Measurements from ENCODE around the gene RAB4B.
"Not testable (repeated sequence)": the region's sequence is repeated elsewhere in the genome, so short reads cannot be mapped to it uniquely, and the experiment has no call there.

Gene RAB4B

GRCh38 chr19:40781140-40781539 is 3.1 kb downstream of the RAB4B start:
- no peak for DNase-seq

DNA sequence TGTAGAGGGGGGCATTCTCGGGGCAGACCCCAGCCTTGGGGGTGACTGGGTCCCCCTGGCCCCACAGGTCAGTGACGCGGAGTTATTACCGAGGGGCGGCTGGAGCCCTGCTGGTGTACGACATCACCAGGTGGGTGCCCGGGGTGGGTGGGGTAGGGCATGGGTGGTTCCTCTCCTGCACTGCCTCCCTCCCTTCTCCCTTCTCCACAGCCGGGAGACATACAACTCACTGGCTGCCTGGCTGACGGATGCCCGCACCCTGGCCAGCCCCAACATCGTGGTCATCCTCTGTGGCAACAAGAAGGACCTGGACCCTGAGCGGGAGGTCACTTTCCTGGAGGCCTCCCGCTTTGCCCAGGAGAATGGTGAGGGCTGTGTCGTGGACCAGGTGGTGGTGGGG is 5.7 kb downstream of the RAB4B start:
- DNase-seq, result no peak

DNA sequence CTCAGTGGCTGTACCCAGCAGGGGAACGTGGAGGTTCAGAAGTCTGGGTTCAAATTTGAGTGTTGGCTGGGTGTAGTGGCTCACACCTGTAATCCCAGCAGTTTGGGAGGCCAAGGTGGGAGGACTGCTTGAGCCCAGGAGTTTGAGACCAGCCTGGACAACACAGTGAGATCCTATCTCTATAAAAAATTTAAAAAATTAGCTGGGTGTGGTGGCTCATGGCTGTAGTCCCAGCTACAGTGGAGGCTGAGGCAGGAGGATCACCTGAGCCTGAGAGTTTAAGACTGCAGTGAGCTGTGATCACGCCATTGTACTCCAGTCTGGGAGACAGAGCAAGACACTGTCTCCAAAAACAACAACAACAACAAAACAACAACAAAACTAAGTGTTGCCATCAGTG is 6.1 kb downstream of the RAB4B start:
- DNase-seq, result not testable (repeated sequence)

GRCh38 chr19:40785526-40785925 is 7.5 kb downstream of the RAB4B start:
- no peak for DNase-seq

- no peak for DNase-seq
Observed at GRCh38 chr19:40786060-40787037, 8.3 kb downstream of the RAB4B start.

DNA sequence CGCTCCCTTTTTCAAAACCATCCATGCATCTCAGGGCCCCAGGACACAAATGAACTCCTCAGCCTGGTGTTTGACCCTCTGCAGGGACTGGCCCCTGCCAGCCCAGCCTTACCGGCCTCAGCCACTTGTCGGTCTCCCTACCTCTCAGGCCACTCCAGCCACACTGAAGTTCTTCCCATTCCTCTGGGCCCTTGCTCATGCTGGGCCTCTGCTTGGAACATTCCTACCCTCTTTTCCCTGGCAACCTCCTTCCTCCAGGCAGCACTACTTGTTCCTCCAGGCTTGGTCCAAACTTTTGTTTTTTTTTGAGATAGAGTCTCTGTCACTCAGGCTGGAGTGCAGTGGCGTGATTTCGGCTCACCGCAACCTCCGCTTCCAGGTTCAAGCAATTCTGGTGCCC is 13.3 kb downstream of the RAB4B start:
- DNase-seq, result no peak

DNA sequence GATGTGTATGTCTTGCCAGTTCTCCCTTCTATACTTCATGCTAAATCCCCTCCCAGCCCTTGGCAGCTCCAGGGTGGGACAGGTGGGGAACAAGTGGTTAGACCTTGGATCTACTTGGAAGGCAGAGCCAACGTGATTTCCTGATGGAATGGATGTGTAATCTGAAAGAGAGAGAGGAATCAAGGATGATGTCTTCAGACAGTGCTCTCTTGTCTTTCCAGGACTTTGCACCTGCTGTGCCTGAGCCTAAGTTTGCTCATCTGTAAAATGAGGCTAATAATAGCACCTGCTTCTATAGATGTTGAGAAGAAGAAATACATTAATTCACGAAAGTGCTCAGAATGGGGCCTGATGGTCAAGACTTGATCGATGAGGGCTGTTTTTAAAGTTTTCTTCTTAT is 13.9 kb downstream of the RAB4B start:
- DNase-seq, result no peak

DNA sequence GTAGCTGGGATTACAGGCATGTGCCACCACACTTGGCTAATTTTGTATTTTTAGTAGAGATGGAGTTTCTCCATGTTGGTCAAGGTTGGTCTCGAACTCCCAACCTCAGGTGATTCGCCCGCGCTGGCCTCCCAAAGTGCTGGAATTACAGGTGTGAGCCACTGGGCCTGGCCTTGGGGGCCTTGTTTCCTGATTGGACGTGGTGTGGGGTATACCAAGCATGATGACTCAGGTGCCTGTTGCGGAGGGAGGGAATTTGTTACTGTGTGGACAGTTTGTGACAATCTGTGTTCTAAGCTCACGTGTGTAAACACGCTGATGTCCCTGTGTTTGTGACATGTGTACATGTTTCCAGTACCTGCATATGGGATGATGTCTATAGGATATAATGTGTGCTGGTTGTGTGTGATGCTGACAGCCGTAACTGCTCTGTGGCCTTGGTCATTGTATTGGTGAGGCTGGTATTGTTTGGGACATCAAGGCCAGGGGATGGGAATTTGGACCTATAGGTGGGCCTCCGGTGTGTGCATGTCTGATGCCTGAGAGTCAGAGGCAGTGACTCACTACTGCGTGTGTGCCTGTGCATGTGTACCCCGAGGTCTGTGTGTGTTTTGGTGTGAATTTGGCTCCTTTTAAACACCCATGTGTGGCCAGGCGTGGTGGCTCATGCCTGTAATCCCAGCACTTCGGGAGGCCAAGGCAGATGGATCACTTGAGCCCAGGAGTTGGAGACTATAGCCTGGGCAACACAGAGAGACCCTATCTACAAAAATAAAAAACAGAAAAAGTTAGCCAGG is 19.3 kb downstream of the RAB4B start:
- no peak for DNase-seq

- DNase-seq, result no peak
Observed at GRCh38 chr19:40797963-40798682, 20.1 kb downstream of the RAB4B start.

DNA sequence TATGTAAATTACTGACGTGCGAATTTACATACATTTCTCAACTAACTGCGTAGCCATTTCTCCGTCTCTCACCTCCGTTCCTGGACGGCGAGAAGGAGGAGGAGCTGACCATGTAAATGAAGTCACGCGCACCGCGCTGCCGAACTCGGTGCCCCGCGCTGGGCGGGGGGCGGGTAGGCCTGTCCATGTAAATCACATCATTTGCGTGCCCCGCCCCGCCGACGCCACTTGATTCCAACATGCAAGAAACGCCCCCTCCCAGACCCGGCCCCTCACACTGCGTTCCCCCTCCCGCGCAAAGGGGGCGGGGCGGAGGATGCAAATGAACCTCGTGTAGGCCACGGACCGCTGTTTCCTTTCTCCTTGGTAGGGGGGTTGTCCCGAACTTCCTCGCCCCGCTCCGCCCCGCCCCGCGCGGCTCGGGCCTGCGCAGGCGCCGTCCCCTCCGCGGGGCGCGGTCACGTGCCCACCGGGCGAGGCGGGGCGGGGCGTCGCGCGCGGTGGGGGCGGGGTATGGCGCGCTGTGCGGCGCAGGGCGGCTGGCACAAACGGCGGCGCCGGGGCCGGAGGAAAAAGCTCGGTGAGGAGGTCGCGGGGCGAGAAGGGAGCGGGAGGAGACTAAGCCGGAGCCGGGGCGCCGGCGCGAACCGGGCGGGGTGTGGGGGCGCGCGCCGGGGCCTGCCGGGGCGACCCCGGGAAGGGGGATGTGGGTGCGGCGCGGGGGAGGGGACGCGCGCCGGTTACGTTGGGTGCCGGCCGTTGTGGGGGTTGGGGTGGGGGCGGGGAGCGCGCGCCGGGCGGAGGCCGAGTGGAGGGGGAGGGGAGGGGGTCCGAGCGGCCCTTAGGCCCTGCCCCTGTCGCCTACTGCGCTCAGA is 20.9 kb downstream of the RAB4B start, which contains the start of gene EGLN2:
Gene EGLN2, plus strand, starts transcription at position 509 of the 875 bp plus-strand sequence. CDS start 1,382 bp downstream, outside the sequence.
- DNase-seq, result peak; percentile 95

DNA sequence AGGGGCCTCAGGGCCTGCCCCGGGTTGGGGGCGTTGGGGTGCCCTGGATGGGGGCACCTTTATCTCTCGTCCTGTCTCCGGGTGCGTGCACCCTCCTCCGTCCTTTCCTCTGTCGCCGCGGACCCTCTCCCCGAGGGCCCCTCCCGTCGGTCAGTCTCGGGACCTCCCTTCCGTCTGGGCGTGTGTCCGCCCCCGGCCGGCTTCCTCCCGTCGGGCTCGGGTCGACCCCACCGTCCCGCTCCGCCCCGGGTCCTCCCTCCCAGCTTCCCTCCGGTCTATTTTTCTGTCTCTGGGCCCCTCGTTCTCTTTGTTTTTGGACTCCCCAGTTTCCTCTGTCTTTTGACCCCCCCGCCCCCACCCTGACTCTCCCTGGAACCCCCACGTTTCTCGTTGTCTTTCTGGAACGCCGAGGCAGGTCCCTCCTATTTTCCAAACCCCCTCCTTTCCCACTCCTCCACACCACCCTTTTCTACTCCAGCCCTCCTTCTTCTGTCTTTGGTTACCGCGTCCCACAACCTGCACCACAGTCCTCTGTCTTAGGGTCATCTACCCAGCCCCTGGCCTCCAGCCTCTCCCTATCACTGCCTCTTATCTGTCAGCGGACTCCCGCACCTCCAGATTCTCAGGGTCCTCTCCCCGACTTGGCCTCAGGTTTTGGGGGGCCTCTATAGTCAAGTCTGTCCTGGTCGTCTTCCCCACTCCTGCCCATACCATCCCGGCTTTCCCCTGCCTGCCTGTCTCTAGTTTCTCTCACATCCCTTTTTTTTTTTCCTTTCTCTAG is 21.7 kb downstream of the RAB4B start:
- no peak for DNase-seq

DNA sequence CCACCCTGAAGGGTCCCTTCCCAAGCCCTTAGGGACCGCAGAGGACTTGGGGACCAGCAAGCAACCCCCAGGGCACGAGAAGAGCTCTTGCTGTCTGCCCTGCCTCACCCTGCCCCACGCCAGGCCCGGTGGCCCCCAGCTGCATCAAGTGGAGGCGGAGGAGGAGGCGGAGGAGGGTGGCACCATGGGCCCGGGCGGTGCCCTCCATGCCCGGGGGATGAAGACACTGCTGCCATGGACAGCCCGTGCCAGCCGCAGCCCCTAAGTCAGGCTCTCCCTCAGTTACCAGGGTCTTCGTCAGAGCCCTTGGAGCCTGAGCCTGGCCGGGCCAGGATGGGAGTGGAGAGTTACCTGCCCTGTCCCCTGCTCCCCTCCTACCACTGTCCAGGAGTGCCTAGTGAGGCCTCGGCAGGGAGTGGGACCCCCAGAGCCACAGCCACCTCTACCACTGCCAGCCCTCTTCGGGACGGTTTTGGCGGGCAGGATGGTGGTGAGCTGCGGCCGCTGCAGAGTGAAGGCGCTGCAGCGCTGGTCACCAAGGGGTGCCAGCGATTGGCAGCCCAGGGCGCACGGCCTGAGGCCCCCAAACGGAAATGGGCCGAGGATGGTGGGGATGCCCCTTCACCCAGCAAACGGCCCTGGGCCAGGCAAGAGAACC is 22.4 kb downstream of the RAB4B start:
- DNase-seq, result no peak

DNA sequence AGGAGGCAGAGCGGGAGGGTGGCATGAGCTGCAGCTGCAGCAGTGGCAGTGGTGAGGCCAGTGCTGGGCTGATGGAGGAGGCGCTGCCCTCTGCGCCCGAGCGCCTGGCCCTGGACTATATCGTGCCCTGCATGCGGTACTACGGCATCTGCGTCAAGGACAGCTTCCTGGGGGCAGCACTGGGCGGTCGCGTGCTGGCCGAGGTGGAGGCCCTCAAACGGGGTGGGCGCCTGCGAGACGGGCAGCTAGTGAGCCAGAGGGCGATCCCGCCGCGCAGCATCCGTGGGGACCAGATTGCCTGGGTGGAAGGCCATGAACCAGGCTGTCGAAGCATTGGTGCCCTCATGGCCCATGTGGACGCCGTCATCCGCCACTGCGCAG is 22.9 kb downstream of the RAB4B start:
- no peak for DNase-seq

DNA sequence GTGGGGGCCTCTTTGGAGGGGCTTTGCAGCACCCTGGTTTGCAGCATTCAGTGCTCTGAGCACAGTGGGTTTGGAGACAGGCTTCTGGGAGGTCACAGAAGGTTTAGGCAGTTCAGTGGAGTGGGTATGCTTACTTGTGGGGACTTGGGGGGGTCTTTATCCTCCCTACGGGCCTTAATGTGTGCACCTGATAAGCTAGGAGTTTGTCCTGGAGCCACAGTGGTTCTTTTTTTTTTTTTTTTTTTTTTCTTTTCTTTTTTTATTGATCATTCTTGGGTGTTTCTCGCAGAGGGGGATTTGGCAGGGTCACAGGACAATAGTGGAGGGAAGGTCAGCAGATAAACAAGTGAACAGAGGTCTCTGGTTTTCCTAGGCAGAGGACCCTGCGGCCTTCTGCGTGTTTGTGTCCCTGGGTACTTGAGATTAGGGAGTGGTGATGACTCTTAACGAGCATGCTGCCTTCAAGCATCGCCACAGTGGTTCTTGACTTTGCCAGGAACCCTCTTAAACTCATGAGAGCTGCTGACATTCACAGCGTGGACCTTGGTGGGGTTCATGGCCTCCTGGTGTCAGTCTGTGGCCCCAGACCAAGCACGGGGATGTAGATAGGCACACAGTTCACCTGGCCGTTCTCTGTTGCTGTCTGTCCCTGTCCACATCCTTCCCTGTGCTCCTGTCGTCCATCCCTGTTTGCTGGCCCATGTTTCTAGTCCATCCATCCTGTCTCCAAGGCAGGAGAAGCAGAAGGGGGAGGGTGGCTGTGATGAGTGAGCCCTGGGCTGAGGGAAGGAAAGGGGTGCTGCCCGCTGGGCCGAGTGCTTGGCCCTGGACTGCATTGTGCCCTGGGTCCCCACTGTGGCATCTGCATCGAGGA is 23.6 kb downstream of the RAB4B start:
- no peak for DNase-seq

DNA sequence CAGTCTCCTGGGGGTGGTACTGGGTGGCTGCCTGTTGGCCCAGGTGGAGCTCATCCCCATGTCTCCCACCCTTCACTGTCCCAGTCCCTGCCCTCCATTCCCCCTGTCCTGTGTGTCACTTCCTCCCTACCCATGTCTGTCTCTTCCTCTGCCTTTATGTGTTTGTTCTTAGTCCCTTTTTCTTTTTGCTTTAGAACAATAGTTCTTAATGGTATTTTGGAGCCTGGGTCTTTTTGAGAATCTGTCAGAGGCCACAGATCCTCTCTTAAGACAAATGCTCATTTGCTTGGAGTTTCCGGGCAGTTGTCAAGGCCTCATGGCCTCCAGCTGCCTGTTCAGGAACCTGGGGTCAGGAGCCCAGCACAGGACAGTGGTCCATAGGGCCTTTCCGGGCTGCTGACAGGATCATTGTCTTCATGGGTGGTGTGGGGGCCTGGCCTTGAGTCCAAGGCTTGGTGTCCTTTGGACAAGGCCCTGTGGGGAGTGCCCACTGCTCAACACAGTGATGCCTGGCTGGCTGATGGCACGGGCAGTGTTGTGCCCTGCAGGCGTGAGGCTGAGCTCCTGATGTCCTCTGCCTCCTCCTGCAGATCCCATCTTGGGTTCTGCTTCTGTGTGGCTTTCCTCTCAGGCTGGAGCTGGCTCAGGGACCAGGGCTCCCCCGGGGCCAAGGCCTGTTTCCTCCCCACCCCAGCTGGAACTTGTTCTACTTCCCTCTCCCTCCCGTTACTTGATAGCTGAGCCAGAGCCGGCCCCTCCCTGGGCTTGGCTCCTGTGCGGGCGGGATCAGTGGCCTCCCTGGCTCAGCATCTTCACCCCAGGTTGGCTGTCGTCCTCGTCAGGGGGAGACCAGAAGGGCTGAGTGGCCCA is 24.5 kb downstream of the RAB4B start:
- DNase-seq, result no peak

GRCh38 chr19:40803170-40803856 is 25.3 kb downstream of the RAB4B start:
- DNase-seq, result no peak

DNA sequence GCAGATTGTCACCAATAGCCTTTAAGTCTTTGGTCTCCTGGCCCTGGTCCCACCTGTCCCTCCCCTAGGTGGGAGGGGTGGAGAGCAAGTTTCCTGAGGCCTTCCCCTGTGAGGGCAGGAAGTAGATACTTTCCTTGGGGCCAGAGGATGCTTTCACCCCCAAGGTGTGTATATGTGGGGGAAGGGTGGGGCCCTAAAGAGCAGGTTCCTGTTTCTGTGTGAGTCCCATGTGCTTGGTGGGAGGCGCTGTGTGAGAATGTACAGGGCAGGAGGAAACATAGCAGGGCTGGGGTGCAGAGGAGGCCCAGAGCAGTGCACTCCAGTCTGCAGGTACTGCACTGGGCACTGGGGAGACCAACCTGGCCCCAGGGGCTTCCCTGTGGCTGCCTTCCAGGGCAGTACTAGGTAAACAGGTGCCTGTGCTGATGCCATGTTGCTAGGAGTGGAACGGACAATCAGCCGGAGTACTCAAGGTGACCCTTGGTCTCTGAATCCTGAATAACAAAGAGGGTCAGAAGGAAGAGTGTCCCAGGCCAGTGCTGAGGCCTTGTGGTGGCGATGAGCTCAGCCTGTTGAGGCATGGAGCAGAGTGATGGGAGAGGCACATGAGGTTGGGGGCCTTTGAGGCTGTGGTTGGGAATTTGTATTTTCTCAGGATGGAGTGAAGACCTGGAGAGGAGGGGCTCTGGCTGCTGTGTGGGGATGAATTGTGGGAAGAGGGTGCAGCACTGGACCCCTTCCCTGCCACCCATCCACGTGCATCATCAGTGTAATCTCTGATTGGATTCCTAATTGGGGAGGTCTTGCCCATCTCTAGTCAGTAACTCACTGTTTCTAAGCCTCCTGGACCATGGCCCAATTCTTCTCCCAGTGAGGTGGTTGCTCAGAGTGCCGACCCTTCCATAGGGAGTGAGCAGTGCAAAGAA is 26.1 kb downstream of the RAB4B start:
- DNase-seq, result no peak

Measured in NCI-H187 treated with DMSO at 0.1 percent for 48 hours (cell line).